HG03432 (cell line): ENCODE measurements around the gene SLC25A28.

Experiments used
- ATAC-seq: cut with Tn5 transposase; IDR thresholded peaks from one replicate; pipeline ENCODE4 v1.9.1; 2021; ENCODE audit warnings: mild to moderate bottlenecking, moderate library complexity; ENCODE audit not compliant: unreplicated experiment

The SLC25A28 gene, protein sequence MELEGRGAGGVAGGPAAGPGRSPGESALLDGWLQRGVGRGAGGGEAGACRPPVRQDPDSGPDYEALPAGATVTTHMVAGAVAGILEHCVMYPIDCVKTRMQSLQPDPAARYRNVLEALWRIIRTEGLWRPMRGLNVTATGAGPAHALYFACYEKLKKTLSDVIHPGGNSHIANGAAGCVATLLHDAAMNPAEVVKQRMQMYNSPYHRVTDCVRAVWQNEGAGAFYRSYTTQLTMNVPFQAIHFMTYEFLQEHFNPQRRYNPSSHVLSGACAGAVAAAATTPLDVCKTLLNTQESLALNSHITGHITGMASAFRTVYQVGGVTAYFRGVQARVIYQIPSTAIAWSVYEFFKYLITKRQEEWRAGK

GRCh38 chr10:99619851-99620710 is at the start of gene SLC25A28:
TSS of gene SLC25A28 (minus strand) at chr10:99620439. CDS start at chr10:99620335, 104 bp downstream.
- ATAC-seq, result peak; percentile 82

- ATAC-seq, result no peak
Measured at GRCh38 chr10:99667108-99667751, 47.0 kb upstream of the SLC25A28 start.

DNA sequence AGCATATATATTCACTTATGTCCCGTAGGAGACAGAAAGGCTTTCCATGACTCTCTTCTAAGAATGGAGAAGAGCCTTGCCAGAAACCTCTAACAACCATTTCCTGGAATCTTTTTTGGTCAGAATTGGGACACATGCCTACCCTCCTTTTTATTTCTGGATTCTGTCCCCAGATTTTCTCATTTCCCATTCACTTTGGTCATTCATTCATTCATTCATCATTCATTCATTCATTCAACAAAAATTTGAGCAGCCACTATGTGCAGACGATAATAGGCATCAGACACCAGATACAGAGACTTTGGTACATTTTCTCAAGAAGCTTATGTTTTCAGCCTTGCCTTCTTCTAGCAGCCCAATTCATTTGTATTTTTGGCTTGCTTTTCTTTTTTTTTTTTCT is 45.1 kb upstream of the SLC25A28 start:
- ATAC-seq, result no peak

DNA sequence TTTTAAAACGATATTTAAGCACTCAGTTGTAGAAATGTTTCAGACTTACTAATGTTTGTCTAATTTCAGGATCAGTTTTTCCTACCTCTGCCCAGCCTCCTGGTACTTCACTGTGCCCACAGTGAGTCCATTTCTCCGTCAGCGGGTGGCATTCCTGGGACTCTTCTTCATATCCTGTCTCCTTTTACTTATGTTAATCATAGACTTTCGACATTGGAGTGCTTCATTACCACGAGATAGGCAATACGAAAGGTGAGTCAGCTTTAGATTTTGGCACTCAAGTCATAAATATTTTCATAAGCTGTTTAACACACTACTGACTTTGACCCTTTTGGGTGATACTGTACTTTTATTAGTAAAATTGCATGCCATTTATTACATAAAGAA is 41.1 kb upstream of the SLC25A28 start:
- ATAC-seq, result no peak

DNA sequence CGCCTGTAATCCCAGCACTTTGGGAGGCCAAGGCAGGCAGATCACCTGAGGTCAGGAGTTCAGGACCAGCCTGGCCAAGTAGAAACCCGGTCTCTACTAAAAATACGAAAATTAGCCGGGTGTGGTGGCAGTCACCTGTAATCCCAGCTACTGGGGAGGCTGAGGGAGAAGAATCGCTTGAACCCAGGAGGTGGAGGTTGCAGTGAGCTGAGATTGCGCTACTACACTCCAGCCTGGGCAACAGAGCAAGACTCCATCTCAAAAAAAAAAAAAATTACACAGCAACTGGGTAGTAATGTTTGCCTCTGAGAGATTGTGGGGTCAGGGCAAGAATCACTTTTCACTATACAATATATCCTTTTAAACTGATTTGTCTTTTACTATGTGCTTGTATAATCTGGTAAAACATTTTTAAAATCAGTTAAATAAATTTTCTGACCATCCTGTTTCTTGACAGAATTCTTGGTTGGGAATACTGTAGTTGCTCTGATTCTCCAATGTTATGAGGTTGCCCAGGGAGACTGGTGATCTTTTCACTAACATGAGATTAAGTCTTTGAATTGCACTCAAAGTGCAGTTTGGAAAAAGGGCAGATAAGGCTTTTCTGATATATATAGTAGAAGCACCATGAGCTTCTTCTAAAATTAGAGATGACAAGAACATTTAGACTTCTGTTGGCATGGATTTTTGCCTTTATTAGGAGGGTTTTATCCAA is 40.6 kb upstream of the SLC25A28 start:
- no peak for ATAC-seq

DNA sequence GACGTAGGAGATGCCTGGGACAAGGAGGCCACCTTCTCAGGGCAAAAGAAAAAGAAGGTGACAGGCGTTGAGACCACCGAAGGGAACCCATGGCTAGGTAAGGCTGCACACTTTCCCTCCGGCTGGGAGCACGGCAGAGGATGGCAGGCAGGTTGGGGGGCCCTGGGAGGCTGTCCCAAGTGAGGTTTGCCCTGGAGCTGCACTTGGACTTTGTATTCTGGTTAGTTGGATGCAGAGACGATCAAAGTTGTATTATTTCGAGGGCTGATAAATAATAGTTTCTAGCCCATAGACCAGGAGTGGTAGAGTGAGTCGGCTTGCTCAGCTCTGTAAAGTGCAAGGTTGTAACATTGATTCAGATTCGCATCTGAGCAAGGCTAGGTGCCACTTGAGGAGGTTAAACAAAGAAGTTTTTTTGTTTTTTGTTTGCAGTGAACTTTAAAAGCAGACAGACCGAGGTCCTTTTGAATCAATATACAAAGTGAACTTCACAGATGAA is 39.7 kb upstream of the SLC25A28 start:
- ATAC-seq, result no peak

DNA sequence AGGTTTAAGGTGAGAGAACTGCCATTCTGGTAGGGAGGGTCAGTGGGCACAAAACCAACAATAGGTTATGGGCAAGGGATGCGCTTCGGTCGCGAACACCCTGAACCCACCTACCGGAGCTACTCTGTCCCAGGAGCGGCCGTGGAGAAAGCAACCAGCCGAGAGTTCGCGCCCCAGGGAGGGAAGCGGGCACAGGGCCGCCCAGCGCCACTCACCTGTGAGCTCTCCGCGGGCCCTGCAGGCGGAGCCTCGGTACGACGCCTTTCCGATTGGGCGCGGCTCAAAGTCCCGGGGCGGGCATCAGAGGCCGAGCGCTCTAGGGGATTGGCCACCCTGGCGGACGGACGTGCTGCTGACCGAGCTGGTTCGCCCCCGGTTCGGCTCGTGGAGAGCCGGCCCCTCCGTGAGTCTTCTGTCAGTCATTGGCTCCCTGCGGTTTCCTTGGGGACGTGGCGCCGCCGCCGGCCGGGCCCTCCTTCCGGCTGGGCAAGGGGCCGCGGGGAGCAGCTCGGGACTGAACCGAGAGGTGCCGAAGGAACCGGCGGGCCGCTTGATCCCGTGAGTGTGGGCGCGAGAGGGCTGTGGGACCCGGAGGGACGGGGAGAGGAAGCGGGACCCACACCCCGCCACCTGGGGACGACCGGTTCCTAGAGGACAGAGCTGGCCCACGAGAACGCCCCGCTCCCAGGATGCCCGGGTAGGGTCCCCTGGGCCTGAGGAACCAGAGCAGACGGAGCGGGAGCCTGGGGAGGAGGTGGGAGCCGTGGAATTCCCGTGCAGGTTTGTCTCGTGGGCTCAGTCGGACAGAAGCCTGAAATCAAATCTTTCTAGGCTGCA is 39.0 kb upstream of the SLC25A28 start, which contains the start of gene ENTPD7:
ENTPD7 (plus strand) TSS at position 479 of the 837 bp plus-strand sequence. CDS start 448 bp downstream, outside the sequence.
- peak; percentile 99 for ATAC-seq

GRCh38 chr10:99658622-99659030 is 38.4 kb upstream of the SLC25A28 start:
- ATAC-seq, result no peak

- ATAC-seq, result no peak
Measured at GRCh38 chr10:99656199-99657064, 36.2 kb upstream of the SLC25A28 start.

GRCh38 chr10:99654390-99655175 is 34.3 kb upstream of the SLC25A28 start:
- ATAC-seq, result no peak

GRCh38 chr10:99652800-99653390 is 32.7 kb upstream of the SLC25A28 start:
- no peak for ATAC-seq

DNA sequence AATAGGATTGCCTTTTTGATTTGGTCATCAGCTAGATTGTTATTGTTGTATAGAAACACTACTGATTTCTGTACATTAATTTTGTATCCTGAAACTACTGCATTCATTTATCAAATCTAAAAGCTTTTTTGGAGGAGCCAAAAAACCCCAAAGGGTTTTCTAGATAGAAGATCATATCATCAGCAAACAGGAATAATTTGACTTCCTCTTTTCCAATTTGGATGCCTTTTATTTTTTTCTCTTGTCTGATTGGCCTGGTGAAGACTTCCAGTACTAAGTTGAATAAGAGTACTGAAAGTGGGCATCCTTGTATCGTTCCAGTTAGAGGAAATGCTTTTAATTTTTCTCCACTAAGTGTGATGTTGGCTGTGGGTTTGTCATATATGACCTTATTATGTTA is 28.5 kb upstream of the SLC25A28 start:
- ATAC-seq, result no peak

DNA sequence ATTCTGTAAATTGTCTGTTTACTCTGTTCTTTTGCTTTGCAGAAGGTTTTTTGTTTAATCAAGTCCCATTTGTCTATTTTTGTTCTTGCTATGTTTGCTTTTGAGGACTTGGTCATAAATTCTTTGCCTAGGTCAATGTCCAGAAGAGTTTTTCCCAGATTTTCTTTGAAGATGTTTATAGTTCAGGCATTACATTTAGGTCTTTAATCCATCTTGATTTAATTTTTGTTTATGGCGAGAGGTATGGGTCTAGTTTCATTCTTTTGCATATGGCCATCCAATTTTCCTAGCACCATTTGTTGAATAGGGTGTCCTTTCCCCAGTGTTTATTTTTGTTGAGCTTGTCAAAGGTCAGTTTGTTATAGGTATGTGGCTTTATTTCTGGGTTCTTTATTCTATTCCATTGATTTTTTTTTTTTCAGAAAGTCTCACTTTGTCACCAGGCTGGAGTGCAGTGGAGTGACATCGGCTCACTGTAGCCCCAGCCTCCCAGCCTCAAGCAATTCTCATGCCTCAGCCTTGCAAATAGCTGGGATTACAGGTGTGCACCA is 27.4 kb upstream of the SLC25A28 start:
- no peak for ATAC-seq

GRCh38 chr10:99633832-99634231 is 13.6 kb upstream of the SLC25A28 start:
- no peak for ATAC-seq

- ATAC-seq, result no peak
Measured at GRCh38 chr10:99631496-99631895, 11.3 kb upstream of the SLC25A28 start.

GRCh38 chr10:99630991-99631390 is 10.8 kb upstream of the SLC25A28 start:
- ATAC-seq, result no peak

- peak; percentile 52 for ATAC-seq
Measured at GRCh38 chr10:99630433-99630832, 10.2 kb upstream of the SLC25A28 start.
